GM19035 (cell line): ENCODE results near the gene CBX8.
"Not testable (repeated sequence)": the region's sequence is repeated elsewhere in the genome, so short reads cannot be mapped to it uniquely, and the experiment has no call there.

Experiments used
- ATAC-seq: cut with Tn5 transposase; IDR thresholded peaks from one replicate; pipeline ENCODE4 v1.9.1; 2021; ENCODE audit not compliant: unreplicated experiment

The CBX8 gene

DNA sequence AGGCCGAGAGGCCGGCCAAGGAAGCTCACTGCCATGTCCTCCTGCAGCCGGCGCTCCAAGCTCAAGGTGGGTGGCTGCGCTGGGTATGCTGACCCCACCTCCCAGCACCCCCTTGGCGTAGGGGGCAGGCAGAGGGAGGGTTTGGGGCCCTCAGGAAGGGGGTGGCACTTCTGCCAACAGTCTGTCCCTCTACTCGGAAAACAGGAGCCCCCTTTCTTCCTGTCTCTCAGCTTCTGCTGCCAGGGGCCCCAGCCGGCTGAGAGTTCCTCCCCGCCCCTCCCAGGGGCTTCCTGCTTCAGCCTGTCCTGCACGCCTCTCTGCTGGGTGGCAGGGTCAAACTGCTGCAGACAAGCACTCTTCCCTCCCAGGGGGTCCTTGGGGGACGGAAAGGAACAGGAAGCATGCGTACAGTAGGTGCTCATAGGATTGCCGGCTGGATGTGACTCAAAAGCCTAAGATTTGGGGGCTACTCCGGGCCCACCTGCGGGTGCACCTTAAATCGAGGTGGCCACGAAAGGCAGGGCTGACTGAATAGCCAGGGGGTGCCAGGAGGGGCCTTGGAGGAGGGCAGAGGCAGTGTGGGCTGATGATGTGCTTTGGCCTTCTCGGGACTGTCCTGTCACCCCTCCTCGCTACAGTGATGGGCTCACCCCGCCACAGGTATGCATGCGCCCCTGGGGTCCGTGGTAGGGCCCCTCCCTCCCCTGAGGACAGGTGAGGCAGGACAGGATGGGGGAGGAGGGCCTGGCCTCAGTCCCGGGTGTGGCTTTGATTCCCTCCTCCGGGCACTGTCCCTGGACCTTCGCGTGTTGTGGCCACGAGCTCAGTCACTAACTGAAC lies 14.9 kb downstream of the CBX8 start:
- no peak for ATAC-seq

- ATAC-seq = no peak
Observed at GRCh38 chr17:79781012-79781650, 15.7 kb downstream of the CBX8 start.

DNA sequence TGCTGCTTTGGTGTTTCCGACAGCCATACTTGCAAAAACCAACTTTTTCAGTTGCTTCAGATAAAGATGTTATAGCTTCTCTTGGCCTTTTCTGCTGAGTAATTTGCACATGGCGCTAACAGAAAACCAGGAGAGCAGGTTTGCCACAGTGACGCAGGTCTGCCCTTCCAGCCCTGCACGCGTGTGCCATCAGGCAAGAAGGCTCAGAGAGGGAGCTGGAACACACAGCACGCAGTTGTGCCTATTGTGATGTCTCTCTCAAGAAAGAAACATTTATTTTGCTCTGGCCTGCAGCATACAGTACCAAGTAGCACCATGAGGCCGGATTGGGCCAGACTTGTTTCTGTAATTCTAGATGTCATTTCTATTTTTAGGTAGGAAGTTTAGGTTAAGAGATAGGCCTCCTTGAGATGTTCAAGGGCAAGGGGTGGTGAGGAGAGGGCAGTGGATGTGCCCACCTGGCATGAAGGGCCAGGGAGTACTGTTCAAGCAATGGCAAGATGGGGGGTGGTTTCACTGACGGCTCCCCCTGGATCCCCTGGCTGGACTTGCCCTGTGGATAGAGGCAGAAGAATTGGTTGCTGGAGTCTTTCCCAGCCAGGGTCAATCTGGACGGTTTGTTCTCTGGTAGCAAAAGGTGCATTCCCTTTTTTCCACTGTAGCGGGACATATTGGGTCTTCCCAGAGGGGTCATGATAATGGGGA lies 17.1 kb downstream of the CBX8 start:
- no peak for ATAC-seq

GRCh38 chr17:79779084-79779529 lies 17.8 kb downstream of the CBX8 start:
- no peak for ATAC-seq

GRCh38 chr17:79778504-79779083 lies 18.3 kb downstream of the CBX8 start:
- no peak for ATAC-seq

- peak; percentile 78 for ATAC-seq
Observed at GRCh38 chr17:79777894-79778503, 18.9 kb downstream of the CBX8 start, which contains the start of gene CBX2. Gene CBX2 (plus strand): TSS chr17:79778148. CDS start chr17:79778236, 88 bp downstream.

DNA sequence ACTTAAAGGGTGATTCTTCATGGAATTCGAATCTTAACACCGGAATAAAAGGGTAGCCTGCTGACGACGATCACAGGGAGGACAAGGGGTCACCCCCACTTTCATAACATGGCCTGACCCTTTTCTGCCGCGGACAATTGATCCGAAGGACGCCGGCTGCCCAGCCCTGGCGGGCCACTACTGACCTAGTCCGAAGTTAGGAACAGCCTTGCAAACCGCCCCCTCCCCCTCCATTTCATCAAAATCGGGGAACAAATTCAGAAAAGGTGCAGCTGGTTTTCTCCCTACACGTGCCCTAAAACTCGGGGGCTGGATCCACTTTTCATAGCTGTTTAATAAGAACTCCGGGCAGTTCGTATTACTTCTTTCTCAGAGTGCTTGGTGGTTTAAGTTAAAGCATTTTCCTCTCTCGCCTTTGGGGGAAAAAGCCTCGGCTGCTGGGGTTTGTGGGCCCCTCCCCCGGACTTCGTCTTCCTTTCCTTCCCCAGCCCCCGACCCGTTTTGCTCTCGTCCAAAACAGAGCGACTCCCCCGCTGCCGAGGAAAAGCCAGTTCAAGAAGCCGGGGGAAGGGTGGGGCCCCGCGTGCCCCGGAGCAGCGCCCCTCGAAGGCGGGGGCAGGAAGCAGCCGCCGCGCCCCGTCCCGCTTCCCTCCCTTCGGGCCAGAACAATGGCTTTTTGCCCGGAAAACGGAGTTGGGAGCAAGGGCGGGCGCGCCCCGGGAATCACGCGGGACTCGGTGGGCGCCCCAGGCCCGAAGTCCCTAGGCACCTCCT lies 19.6 kb downstream of the CBX8 start:
- ATAC-seq = peak; percentile 34

DNA sequence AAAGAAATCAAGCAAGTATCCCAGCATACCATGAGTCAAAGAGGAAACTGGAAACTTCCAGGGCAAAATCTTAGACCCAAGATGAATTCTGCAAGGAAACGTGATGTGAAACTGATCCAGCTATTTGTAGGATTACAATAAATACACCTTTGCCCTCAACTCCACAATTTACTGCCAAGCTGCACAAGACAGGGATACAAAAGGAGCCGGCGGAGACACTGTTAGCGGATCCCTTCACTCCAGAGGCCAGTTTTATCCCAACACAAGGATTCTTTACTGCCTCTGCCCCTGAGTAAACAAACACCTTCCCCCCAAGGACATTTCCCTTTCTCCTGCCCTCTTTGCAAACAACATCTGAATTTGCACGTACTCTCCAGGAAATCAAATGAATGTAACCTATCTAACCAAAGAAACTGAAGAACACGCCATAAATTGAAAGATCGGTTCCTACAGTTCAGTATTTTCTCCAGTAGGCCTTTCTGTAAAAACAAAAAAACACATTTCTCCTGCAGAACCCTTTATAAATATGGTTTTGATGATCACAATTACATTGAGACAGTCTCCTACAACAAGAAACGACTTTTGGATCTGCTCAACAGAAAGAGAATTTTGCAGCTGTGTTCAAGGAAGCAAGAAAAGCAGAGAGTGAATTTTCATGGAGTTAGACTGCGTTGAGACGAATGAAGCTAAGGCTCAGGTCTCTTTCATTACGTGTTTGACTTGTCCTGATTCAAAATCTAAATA lies 20.3 kb downstream of the CBX8 start:
- ATAC-seq = no peak

DNA sequence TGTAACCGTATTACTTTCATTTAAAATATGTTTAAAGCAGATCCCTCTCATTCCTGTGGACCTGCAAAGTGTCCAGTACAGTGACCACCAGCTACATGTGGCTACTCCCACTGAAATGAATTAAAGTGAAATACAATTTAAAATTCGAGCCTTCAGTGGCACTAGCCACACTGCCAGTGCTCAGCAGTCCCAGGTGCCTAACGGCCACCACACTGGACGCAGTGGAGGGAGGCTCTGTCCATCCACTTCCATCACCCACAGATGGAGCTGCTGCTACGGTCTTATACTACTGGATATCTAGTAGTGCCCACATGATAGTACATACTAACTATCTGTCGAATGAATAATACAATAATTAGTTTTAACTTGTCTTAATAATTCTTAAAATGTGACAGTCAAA lies 21.2 kb downstream of the CBX8 start:
- no peak for ATAC-seq

DNA sequence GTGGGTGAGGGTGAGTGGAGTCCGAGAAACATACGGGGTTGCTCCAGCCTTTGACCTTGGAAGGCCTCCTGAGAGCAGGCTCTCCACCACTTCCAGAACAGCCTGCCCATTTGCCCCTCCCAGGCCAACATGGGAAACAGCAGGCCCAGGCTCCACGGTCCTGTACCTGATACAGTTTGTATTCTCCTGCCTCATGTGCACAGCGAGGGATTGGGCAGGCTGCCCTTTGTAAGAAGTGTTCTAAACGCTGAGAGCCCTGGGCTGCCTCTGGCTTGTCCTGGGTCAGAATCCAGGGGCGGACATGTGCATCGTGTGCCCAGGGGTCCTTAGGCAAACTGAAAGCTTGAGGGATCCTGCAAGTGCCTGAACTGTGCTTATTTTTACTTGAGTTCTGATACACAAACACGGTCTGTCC lies 22.3 kb downstream of the CBX8 start:
- no peak for ATAC-seq

DNA sequence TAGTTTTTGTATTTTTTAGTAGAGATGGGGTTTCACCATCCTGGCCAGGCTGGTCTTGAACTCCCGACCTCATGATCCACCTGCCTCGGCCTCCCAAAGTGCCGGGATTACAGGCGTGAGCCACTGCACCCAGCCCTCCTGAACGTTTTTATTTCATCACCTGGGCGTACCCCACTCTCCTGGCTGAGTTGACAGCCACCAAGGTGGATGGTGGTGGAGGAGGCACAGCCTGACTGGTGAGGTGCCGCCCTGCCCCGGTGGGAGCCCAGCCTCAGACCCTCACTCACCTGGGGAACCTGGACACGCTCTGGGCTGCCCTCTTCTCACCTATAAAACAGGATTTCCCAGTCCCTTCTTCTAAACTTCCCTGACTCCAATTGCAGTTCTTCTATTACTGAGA lies 24.2 kb downstream of the CBX8 start:
- not testable (repeated sequence) for ATAC-seq

DNA sequence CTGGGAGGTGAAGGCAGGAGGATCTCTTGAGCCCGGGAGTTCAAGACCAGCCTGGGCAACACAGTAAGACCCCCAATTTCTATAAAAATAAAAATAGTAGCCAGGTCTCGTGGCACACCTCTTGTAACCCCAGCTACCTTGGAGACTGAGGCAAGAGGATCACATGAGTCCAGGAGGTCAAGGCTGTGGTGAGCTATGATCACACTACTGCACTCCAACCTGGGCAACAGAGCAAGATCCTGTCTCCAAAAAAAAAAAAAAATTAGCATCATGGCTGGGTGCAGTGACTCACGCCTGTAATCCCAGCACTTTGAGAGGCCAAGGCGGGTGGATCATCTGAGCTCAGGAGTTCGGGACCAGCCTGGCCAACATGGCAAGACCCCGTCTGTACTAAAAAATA lies 25.6 kb downstream of the CBX8 start:
- no peak for ATAC-seq

DNA sequence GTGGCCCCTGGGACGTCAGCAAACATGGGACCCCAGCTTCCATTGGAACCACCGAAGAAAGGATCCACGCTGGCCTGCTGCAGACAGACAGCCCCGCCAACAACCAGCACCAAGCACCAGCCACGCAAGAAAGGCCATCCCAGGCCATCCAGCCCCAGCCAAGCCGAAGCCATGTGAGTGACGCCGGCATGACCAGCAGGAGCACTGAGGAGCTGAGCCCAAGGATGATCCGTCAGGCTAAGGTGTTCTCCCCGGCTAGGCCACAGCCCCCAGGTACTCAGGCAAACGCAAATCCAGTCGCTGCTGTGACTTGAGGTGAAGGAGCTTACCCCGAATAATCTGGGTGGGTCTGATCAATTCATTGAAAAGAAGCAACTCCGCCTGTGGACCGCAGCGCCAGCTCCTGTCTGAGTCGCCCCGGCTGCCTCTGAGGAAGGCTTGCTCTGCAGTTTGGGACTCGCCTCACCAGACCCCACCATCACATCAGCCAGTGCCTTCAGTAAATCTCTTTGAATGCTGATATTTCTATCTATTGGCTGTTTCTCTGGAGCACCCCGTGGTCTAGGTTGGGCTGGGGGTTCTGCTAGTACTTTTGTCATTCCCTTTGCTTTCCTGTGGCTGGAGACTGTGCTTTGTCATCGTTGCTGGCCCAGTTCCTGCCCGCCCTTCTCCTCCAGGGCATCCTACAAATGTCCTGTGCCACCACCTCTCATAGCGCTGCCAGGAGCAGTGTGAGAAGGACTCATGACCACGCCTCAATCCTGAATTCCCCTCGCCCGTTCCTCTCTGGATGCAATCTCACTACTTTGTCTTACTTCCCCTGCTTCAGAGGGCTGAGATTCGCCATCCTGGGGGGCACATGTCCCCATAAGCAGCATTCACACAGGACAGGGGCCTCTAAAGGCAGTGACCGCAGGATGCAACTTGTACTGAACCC lies 27.0 kb downstream of the CBX8 start:
- ATAC-seq = no peak

DNA sequence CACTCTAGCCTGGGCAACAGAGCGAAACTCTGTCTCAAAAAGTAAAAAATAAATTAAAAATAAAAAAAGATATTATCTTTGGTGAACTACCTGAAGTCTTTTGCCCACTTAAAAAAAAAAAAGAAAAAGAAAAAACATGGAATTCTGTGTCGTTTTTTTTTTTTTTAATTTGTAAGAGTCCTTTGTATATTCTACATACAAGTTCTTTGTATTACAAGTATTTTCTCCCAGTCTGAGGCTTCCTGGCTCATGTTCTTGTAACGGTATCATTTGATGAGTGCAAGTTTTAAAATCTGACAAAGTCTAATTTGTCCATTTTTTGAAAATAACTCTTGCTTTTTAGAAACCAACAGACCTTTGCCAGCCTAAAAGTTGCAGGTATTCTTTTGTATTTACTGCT lies 31.2 kb downstream of the CBX8 start:
- no peak for ATAC-seq

GRCh38 chr17:79761894-79762589 lies 34.8 kb downstream of the CBX8 start:
- no peak for ATAC-seq

DNA sequence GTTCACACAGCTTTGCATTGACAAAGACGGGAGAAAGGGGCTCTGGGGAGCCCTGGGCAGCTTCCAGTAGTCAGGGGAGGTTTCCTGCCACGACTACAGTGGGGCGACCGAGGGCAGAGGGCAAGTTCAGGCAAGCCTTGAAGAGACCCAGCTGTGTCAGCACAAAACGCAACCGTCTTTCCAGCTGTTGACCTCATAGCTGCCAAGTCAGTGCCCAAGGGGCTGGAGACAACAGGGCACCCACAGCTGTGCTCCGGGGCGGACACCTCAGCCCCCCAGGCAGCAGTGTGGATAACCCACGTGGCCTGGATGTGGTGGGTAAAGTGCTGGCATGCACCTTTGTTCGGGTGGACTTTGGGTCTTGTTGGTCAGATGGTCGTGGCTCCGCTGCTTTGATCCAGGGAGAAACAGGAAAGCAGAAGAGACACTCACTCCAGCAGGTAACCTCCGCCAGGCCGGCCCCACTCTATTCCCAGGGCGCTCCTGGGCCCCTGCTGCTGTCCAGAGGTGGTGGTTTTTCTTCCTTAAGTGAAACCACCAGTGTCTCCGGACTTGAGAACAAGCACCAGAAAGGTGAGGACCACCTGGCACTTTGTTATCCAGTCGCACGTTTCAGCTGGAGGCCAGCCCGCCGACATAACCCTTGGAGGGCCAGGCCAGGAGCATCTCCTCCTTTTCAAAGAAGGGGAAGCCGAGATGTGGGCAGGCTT lies 36.5 kb downstream of the CBX8 start:
- ATAC-seq = no peak

DNA sequence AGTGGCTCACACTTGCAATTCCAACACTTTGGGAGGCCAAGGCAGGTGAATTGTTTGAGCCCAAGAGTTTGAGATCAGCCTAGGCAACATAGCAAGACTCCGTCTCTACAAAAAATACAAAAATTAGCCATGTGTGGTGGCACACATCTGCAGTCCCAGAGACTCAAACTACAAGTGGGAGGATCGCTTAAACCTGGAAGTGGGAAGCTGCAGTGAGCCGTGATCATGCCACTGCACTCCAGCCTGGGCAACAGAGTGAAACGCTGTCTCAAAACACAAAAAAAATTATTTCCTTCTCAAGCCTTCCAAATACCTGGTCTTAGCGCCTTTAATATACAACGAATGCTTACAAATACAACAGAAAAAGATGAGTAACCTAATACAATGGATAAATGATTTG lies 38.6 kb downstream of the CBX8 start:
- ATAC-seq = no peak
